Fibroblast of lung (primary cell): ENCODE data around the gene NAA80.

Source experiments
- EZH2 ChIP-seq: IDR thresholded peaks from 2 replicates; pipeline ENCODE4 v1.5.1; 2012; ENCODE audit warnings: low read length, control low read depth, mild to moderate bottlenecking; ENCODE audit errors: missing control alignments
- TF ChIP-seq, protein P1 (sequence below), 2 donors: IDR thresholded peaks in 1 of 2; conservative IDR thresholded peaks in 1 of 2; 1 replicate in 1 of 2; 2 replicates in 1 of 2; pipeline ENCODE4 v1.5.1; 2011 to 2012; ENCODE audit warnings: low read length in 2 of 2, control low read depth in 1 of 2, inconsistent platforms in 1 of 2, low read depth in 1 of 2, mild to moderate bottlenecking in 1 of 2

DNA sequence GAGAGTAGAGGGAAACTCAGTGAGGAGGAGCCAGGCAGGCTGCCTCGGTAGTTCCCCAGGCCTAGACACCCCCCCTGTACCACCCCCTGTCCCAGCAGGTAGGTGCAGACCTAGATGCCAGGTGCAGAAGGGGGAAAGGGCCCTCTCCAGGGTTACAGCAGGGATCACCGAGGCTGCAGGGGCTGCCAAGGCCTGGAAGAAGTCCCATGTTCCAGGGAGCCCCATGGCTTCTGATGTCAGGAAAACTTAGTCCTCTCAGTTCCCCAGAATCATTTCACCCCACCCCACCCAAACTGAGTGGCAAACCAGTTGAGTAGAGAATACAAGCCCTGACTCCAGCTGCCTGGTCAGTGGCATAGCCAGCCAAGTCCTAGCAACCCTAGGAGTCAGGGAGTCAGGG, 37.7 kb downstream of the NAA80 start:
- no peak for TF ChIP-seq EZH2
- TF ChIP-seq, protein P1, sequence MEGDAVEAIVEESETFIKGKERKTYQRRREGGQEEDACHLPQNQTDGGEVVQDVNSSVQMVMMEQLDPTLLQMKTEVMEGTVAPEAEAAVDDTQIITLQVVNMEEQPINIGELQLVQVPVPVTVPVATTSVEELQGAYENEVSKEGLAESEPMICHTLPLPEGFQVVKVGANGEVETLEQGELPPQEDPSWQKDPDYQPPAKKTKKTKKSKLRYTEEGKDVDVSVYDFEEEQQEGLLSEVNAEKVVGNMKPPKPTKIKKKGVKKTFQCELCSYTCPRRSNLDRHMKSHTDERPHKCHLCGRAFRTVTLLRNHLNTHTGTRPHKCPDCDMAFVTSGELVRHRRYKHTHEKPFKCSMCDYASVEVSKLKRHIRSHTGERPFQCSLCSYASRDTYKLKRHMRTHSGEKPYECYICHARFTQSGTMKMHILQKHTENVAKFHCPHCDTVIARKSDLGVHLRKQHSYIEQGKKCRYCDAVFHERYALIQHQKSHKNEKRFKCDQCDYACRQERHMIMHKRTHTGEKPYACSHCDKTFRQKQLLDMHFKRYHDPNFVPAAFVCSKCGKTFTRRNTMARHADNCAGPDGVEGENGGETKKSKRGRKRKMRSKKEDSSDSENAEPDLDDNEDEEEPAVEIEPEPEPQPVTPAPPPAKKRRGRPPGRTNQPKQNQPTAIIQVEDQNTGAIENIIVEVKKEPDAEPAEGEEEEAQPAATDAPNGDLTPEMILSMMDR (conservative IDR thresholded peaks at IDR 0.05 in 1 of 2, IDR thresholded peaks at IDR 0.05 in 1 of 2; ENCODE audit: low read depth in 1 of 2, low read length in 2 of 2) = no peak
